SHP77 treated with DMSO at 0.1 percent for 48 hours (cell line): ENCODE results near the gene UBE2D1.
"Not testable (repeated sequence)": the region's sequence is repeated elsewhere in the genome, so short reads cannot be mapped to it uniquely, and the experiment has no call there.

Experiments used
- DNase-seq: peaks from one replicate; lab custom pipeline; 2025; lab: John Stamatoyannopoulos, UW

UBE2D1 gene

DNA sequence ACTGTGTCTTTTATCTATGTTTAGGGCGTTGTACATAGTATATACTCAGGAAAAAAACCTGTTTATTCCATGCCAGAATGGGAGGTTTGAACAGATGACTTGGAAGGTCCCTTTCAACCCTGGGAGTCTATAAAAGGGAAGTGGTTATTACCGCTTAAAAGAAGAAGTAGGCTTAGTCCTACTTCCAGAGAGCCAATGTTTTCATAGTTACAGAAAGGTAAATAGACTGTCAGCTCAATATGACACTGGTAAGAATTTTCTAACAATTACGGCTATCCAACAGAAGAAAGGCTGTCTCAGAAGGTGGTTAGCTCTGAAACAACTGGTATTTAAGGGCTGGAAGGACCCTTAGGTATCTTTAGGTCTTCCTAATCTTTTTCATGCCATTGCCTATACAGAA, 49.3 kb downstream of the UBE2D1 start:
- no peak for DNase-seq

DNA sequence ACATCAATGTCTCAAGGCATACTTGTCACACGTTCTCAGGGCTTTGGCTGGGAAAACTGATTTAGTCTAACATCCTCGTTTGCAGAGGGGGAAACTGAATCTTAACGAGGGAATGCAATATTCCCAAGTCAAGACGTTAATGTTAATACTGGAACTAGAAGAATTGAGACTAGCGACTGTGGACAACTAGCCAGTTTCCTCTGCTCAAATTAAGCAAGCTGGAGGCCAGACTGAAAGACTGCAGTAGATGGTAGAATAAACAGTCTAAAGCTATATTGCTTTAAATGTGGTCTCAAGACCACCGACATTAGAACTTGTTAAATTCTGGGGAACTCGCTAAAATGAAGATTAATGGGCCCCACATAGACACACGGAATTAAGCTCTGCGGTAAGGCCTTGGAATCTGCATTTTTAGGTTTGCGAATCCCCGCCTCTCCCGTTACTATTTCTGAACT, 49.8 kb downstream of the UBE2D1 start:
- DNase-seq, result no peak

DNA sequence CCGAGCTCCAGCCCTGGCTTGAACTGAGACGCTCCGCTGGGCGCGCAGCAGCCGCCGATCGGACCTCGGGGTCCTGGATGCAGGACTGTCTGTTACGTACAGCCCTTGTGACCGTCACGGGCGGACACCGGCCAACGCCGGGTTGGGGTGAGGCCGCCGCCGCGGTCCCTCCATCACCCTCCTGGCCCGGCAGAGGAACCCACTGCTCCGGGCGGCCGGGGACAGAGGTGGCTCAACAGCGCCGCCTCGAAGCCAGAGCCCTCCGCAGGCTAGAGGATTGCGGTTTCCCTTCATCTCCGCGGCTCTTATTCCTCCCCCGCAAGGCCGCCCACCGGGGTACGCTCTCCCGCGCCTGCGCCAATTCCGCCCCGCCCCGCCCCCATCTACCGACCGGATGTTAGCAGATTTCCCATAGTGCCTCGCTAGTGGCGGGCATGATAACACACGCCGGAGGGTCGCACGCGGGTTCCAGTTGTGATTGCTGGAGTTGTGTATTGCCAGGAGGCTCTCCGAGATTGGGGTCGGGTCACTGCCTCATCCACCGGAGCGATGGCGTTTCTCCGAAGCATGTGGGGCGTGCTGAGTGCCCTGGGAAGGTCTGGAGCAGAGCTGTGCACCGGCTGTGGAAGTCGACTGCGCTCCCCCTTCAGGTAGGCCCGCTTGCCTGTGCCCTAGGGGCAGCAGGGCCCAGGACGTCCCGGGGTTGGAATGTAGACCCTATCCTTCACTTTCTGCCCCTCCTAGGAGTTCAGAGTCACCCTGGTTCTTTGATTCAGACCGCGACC, 50.4 kb downstream of the UBE2D1 start, which contains the start of gene TFAM:
TSS of gene TFAM (plus strand) at position 412 of the 785 bp plus-strand sequence. CDS start at position 550, 138 bp downstream.
- no peak for DNase-seq

DNA sequence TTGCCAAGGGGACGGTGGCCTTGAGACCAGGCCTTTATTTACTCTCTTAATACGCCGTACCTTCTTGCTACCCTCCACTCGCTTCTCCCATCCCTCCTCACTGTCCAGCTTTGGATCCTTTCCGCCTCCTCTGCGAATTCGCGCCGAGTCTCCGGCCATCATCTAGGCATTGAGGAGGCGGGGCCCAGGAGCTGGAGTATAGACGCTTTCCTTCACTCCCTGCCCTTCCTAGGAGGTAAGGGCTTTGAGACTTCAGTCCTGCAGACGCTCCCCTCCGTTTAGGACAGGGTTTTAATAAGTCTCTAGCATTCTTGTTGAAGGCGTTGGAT, 50.9 kb downstream of the UBE2D1 start:
- no peak for DNase-seq

DNA sequence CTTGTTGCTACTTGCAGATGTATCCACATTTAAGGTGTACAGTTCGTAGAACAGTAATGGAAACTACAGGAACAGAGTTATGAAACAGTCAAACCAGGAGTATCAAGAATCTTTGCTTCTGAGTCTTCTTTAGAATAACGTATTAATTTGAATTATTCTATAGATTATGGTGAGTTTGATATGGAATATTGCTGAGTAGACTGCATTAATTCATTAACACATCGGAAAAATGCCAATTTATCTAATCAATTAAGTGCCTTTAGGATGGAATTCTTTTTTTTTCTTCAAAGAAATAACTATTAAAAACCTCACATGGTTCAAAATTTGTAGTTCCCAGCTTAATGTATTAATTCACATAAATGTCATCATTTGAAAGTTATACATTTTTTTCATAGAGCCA, 54.2 kb downstream of the UBE2D1 start:
- DNase-seq, result no peak

DNA sequence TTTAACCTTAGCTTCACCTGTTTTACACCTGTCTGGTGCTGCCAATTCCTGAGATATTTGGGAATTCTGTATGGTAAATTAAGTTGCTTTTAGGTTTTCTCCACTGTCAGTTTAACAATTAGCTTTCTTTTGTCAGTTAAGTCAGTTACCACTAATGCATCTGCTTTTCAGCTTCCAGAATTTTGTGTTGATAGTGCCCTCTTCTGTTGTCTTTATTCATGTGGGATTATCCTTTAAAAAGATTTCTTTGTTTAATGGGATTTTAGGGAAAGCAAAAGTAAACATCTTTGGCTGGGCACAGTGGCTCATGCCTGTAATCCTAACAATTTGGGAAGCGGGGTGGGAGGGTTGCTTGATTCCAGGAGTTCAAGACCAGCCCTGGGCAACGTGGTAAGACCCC, 58.5 kb downstream of the UBE2D1 start:
- no peak for DNase-seq

DNA sequence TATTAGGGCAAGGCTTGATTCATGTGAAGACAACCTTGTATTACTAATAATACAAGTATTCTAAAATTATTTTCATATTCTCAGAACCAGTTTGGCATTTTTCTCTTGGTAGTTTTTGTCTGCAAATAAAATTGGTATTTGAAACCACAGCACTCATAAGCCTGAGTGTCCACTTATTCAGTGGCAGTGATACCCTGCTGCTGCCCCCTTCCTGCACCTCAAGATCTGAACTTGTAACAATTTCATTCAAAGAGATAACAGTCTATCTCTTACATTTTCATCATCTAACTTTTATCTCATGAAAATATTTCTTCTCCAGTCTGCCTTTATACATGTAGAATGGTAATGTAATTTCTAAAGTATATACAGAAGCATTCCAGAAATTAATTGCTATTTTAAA, 59.7 kb downstream of the UBE2D1 start:
- DNase-seq, result no peak

DNA sequence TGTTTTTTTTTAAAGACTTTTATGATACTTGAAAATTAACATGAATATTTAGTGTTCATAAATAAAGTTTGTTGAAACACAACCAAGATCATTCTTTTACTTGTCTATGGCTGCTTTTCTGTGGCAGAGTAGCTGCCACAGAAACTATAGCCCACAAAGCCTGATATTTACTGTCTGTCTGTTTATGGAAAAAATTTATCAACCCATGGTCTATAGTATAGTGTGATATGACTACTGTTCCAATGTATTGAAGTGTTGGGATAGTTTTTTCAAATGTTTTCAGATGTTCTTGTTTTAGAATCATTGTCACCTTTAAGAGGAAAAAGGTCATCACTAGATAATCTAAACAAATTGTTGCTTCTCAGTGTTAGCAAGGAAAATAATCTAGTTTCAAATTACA, 61.3 kb downstream of the UBE2D1 start:
- DNase-seq, result no peak

DNA sequence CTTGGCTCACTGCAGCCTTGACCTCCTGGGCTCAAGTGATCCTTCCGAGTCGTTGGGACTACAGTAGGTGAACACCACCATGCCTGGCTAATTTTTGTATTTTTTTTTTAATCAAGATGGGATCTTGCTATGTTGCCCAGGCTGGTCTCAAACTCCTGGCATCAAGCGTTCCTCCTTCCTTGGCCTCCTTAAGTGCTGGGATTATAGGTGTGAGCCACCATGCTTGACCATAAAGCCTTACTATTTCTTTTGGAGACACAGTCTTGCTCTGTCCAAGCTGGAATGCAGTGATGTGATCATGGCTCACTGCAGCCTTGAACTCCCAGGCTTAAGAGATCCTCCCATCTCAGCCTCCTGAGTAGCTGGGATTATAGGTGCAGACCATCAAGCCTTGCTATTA, 63.0 kb downstream of the UBE2D1 start:
- no peak for DNase-seq

DNA sequence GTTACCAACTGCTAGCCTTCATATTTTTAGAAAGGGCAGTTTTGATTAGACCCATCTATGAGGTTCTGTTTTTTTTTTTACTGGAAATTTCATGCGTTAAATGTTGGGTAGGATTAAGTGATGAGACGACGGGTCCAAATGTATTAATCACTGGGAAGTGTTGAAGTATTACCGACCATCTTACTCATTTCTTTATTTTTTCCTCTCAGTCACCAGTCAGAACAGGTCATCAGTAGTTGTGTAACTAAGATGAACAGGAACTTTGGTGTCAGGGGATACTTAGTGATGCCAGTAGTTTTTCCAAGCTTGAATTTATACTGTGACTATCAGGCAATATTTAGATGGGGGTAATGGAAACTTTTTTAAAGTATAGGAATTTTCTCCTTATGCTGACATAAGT, 64.6 kb downstream of the UBE2D1 start:
- no peak for DNase-seq

DNA sequence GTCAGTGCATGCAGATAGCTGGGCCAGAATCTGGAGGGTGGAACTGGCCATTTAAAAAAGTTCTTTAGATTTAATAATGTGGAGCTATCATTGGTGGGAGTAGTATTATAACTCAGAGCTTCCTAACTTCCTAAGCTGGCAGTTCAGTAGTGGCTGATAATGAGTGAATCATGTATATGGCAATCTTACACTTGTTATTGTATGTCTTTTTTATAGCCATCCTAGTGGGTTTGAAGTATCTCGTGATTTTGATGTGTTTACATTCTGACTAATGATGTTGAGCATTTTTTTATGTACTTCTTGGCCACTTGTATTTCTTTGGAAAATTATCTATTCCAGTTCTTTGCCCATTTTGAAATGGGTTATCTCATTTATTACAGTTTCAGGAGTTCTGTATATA, 65.8 kb downstream of the UBE2D1 start:
- no peak for DNase-seq

DNA sequence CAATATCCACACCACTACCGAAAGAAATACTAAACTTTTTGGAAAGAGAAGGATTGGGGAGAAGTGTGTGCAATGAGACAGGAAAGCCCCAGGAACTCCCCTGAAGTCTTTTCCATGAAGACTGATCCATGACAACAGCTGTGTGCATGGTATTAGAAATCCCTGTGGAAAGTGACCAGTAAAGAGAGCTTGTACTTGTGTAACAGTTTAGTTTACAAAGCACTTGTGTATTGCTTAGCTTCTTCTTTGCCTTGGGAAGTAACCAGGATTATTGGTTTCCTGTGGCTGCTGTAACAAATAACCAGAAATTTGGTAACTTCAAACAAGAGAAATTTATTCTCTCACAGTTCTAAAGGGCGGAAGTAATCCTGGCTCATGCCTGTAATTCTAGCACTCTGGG, 69.2 kb downstream of the UBE2D1 start:
- no peak for DNase-seq

DNA sequence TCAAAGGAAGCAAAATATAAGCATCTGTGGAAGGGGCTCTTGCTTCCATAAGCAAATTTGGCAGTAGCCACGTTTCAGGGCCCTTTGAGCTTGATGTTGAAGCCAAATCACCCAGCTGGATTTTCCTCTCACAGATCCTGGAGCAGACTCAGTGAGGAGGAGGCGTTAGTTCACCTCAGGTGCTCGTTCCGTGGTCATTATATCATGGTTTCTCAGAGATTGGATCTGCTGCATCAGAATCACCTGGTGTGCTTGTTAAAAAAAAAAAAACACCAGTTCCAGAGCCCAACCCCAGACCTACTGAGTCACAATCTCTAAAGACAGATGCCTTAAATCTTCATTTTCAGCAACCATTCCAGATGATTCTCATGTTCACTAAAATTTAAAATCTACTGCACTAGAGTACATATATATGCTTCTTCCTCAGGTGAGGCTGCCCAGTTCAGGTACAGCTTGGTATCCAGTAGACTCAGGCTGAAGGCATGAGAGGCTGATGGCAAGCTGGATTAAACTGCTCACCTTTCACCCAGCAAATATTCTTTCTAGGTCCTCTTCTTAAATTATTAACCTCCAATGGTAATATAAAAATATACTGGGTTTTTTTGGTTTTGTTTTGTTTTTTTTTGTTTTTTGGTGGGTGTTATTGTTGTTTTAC, 75.3 kb downstream of the UBE2D1 start:
- DNase-seq, result no peak

DNA sequence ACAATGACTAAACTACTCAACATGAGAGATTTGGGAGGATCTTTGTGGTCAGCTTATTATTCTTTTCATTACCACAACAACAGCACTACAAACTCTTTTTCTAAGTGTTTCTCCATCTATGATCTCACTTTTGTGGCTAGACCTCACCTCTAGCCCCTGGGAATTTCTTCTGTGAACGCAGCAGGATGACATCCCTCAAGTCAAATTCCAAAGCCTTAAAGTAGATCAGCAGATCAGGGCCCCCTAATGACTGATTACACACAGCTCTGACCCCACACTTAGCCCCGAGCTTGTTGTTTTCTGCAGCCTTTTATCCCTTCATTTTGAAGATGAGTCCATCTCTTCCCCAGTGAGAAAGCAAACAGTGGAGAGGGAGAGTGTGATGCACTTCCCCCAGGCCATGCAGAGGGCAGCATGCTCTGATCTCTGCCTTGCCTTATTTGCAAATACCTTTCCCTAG, 77.7 kb downstream of the UBE2D1 start:
- no peak for DNase-seq

DNA sequence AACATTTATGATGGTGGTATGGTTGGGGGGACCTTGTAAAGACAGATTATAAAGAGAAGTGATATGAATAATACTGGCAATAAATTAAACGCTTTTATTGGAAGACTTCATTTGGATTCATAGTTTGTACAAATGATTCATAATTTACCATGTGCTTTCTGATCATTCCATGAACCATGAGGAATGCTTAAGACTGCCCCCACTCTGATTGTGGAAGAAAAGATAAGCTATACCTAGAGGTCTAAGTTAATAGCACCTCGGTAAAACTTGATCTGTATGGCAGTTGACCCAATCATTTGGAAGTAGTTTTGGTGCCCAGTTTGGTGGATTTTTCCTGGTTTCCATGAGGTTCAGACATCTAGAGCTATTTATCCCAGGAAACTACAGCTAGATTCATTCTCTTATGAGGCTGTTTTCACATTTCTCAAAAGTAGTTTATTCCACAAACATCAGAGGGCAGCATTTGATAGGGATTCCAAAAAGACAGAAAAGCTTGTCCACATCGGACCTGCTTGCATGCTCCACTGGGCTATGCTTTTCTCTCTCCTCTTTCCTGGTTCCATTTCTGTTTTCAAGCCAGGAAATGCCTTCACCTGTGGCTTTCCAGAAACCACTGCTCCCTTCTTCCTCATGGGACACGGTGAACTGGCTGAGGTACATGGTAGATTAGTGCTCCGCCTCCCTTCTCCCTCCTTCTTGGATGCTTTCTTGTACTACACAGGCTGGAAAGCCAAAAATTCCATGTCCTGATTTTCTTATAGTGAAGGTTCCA, 79.7 kb downstream of the UBE2D1 start:
- DNase-seq, result no peak

DNA sequence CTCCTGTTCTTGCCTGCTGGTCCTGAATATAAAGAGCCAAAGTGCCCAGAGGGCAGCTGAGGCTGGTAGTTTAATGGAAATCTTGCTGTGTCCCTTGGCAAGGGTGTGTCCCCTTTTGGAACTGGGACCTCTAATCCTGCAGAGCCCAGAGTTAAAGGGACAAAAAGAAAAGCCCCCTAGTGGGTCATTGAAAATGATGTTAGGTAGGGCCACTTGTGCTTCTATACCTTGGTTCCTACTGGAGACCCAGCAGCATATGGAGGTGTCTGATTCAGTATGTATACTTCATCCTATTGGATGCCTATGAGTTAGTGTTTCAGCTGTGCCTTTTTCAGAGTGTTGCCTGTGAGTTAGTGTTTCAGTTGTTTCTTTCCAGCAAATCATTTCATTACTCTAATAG, 81.0 kb downstream of the UBE2D1 start:
- no peak for DNase-seq

DNA sequence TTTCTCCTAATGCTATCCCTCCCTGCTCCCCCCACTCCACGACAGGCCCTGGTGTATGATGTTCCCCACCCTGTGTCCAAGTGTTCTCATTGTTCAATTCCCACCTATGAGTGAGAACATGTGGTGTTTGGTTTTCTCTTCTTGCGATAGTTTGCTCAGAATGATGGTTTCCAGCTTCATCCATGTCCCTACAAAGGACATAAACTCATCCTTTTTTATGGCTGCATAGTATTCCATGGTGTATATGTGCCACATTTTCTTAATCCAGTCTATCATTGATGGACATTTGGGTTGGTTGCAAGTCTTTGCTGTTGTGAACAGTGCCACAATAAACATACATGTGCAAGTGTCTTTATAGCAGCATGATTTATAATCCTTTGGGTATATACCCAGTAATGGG, 83.1 kb downstream of the UBE2D1 start:
- not testable (repeated sequence) for DNase-seq
